H1 (cell line): ENCODE data around the gene MRPS31. TPM values are rescaled to one million over a fixed set of nuclear protein-coding genes. Genes with fewer than 3 reads are reported as not detected.

ENCODE experiments used
- CTCF ChIA-PET: fragments of 300-600 bp; sonication (Branson Sonifier 250); formaldehyde crosslinking; loops from one replicate; lab custom pipeline; 2021; ENCODE audit not compliant: partially characterized antibody; lab: Charles Lee
- POLR2A ChIA-PET: fragments of 300-600 bp; sonication (Branson Sonifier 250); formaldehyde crosslinking; loops from one replicate; lab custom pipeline; 2021; ENCODE audit warnings: inconsistent platforms; ENCODE audit not compliant: partially characterized antibody; lab: Charles Lee
- DNase-seq, 2 experiments: peaks; one replicate each; pipeline versions ENCODE4 v3.0.0 to v3.0.0-alpha.2; 2010 to 2022; ENCODE audit warnings: low spot score in 2 of 2, low read depth in 1 of 2, mixed read lengths in 1 of 2
- FAIRE-seq: peaks from 2 replicates; lab custom pipeline; 2011; peaks lifted over from hg19 to GRCh38; lab: Jason Lieb, UNC
- H2AFZ ChIP-seq: 2 replicates; pipeline ENCODE4 v1.8.1; 2012; ENCODE audit warnings: low read length, inconsistent platforms
- H2AK5ac ChIP-seq: 2 replicates; pipeline ENCODE4 v1.6.1; 2013; ENCODE audit warnings: low read depth, low read length
- H2BK120ac ChIP-seq: replicated peaks from 2 replicates; pipeline ENCODE3; 2013; ENCODE audit warnings: low read depth, low read length, inconsistent platforms
- H2BK12ac ChIP-seq: 2 replicates; pipeline ENCODE4 v1.6.1; 2013; ENCODE audit warnings: low read depth, low read length
- H2BK15ac ChIP-seq: 2 replicates; pipeline ENCODE4 v1.6.1; 2013; ENCODE audit warnings: low read length
- H2BK20ac ChIP-seq: 2 replicates; pipeline ENCODE4 v1.6.1; 2013; ENCODE audit warnings: low read length
- H2BK5ac ChIP-seq: 2 replicates; pipeline ENCODE4 v1.6.1; 2013; ENCODE audit warnings: low read depth, low read length
- H3K14ac ChIP-seq: 2 replicates; pipeline ENCODE4 v1.6.1; 2013; ENCODE audit warnings: inconsistent platforms; ENCODE audit not compliant: insufficient read length
- H3K18ac ChIP-seq: 2 replicates; pipeline ENCODE4 v1.6.1; 2013; ENCODE audit warnings: low read length; ENCODE audit errors: extremely low read depth
- H3K23ac ChIP-seq: 2 replicates; pipeline ENCODE4 v1.6.1; 2013; ENCODE audit warnings: inconsistent platforms; ENCODE audit not compliant: insufficient read length
- H3K23me2 ChIP-seq: 2 replicates; pipeline ENCODE4 v1.6.1; 2013; ENCODE audit warnings: low read depth, low read length
- H3K27ac ChIP-seq: 2 replicates; pipeline ENCODE4 v1.6.1; 2011; ENCODE audit warnings: low read depth, low read length, inconsistent platforms
- H3K27me3 ChIP-seq, 4 experiments: replicated peaks in 1 of 4; 1 replicate in 1 of 4; 2 replicates in 3 of 4; pipeline versions ENCODE4 v1.6.1 to v1.8.1; 2011 to 2013; ENCODE audit warnings: low read length in 3 of 4, mild to moderate bottlenecking in 3 of 4, inconsistent platforms in 2 of 4, mixed read lengths in 2 of 4, moderate library complexity in 1 of 4; ENCODE audit not compliant: control insufficient read depth in 3 of 4, insufficient read depth in 3 of 4; ENCODE audit errors: extremely low read depth in 1 of 4
- H3K36me3 ChIP-seq, 4 experiments: 2 replicates each; pipeline versions ENCODE4 v1.6.1 to v1.8.1; 2011 to 2013; ENCODE audit warnings: mild to moderate bottlenecking in 4 of 4, low read length in 3 of 4, moderate library complexity in 2 of 4, control low read depth in 1 of 4, inconsistent platforms in 1 of 4; ENCODE audit not compliant: insufficient read depth in 4 of 4, control insufficient read depth in 2 of 4
- H3K4ac ChIP-seq: replicated peaks from 2 replicates; pipeline ENCODE3; 2013; ENCODE audit warnings: low read length, low read depth, mixed read lengths, inconsistent platforms; ENCODE audit not compliant: insufficient read length
- H3K4me1 ChIP-seq, 4 experiments: replicated peaks in 1 of 4; 1 replicate in 1 of 4; 2 replicates in 3 of 4; pipeline versions ENCODE4 v1.6.1 to v1.8.1; 2011 to 2013; ENCODE audit warnings: low read length in 3 of 4, inconsistent platforms in 2 of 4, mixed read lengths in 1 of 4; ENCODE audit not compliant: insufficient read depth in 4 of 4, control insufficient read depth in 3 of 4
- H3K4me2 ChIP-seq, 2 experiments: 2 replicates each; pipeline versions ENCODE4 v1.6.1 to v1.8.1; 2011 to 2013; ENCODE audit warnings: low read depth in 2 of 2, low read length in 2 of 2, control low read depth in 1 of 2, inconsistent platforms in 1 of 2, mild to moderate bottlenecking in 1 of 2; ENCODE audit not compliant: insufficient read depth in 1 of 2
- H3K4me3 ChIP-seq, 4 experiments: fragments of 200-600, 300-600 bp in 1 of 4; sonication (generic), shearing (Covaris generic), sonication (Bioruptor Twin) in 1 of 4; 2 replicates each; pipeline versions ENCODE4 v1.5.1 to v1.8.1; 2011 to 2016; ENCODE audit warnings: low read length in 4 of 4, low read depth in 3 of 4, control low read depth in 2 of 4, inconsistent platforms in 2 of 4, mild to moderate bottlenecking in 2 of 4, mixed read lengths in 1 of 4, moderate library complexity in 1 of 4; ENCODE audit not compliant: insufficient read depth in 2 of 4; ENCODE audit errors: extremely low read depth in 1 of 4
- H3K56ac ChIP-seq: replicated peaks from 2 replicates; pipeline ENCODE3; 2013; ENCODE audit warnings: low read depth, mild to moderate bottlenecking, mixed read lengths, low read length, inconsistent platforms; ENCODE audit not compliant: insufficient read length
- H3K79me1 ChIP-seq: 2 replicates; pipeline ENCODE4 v1.6.1; 2013; ENCODE audit warnings: low read depth, low read length, control low read depth
- H3K79me2 ChIP-seq, 2 experiments: 2 replicates each; pipeline versions ENCODE4 v1.6.1 to v1.8.1; 2012 to 2013; ENCODE audit warnings: low read length in 2 of 2, mild to moderate bottlenecking in 2 of 2, inconsistent platforms in 1 of 2; ENCODE audit not compliant: insufficient read depth in 2 of 2, control insufficient read depth in 1 of 2
- H3K9ac ChIP-seq, 4 experiments: replicated peaks in 1 of 4; 1 replicate in 1 of 4; 2 replicates in 3 of 4; pipeline versions ENCODE4 v1.6.1 to v1.8.1; 2011 to 2013; ENCODE audit warnings: low read depth in 3 of 4, low read length in 3 of 4, control low read depth in 2 of 4, mild to moderate bottlenecking in 2 of 4, moderate library complexity in 2 of 4, inconsistent platforms in 1 of 4; ENCODE audit errors: extremely low read depth in 1 of 4
- H3K9me3 ChIP-seq, 2 experiments: 2 replicates each; pipeline versions ENCODE4 v1.6.1 to v1.8.1; 2012 to 2013; ENCODE audit warnings: mild to moderate bottlenecking in 2 of 2, moderate library complexity in 2 of 2, control low read depth in 1 of 2, inconsistent platforms in 1 of 2, low read depth in 1 of 2, low read length in 1 of 2, mixed read lengths in 1 of 2; ENCODE audit not compliant: insufficient read depth in 2 of 2
- H4K20me1 ChIP-seq, 2 experiments: replicated peaks in 1 of 2; 2 replicates each; pipeline versions ENCODE3 to v1.8.1; 2011 to 2013; ENCODE audit warnings: inconsistent platforms in 2 of 2, low read length in 2 of 2, mild to moderate bottlenecking in 1 of 2; ENCODE audit not compliant: insufficient read depth in 2 of 2, control insufficient read depth in 1 of 2
- H4K5ac ChIP-seq: 2 replicates; pipeline ENCODE4 v1.6.1; 2013; ENCODE audit warnings: low read length, low read depth, mixed read lengths, inconsistent platforms; ENCODE audit not compliant: insufficient read length
- H4K8ac ChIP-seq: 2 replicates; pipeline ENCODE4 v1.8.0; 2013; ENCODE audit warnings: mild to moderate bottlenecking, moderate library complexity, low read length, inconsistent platforms; ENCODE audit not compliant: insufficient read depth; ENCODE audit errors: extremely low read depth
- H4K91ac ChIP-seq: replicated peaks from 2 replicates; pipeline ENCODE3; 2013; ENCODE audit warnings: low read length, mixed read lengths, inconsistent platforms; ENCODE audit not compliant: insufficient read length
- BACH1 ChIP-seq: IDR thresholded peaks from 2 replicates; pipeline ENCODE4 v1.6.1; 2012; ENCODE audit warnings: low read length, improper control_type of control experiment
- EZH2 ChIP-seq: fragments of 200-600 bp; sonication (generic); IDR thresholded peaks from 2 replicates; pipeline ENCODE4 v1.7.1; 2012; ENCODE audit warnings: low read depth, mild to moderate bottlenecking, moderate library complexity, low read length, inconsistent platforms; ENCODE audit not compliant: severe bottlenecking
- SP4 ChIP-seq: IDR thresholded peaks from 2 replicates; pipeline ENCODE4 v1.6.1; 2012; ENCODE audit warnings: low read length, inconsistent platforms
- SRF ChIP-seq: IDR thresholded peaks from 2 replicates; pipeline ENCODE4 v1.6.1; 2011; ENCODE audit warnings: mild to moderate bottlenecking, low read depth, low read length, moderate library complexity
- SUZ12 ChIP-seq: fragments of 200-600 bp; sonication (generic); IDR thresholded peaks from 2 replicates; pipeline ENCODE4 v1.6.1; 2012; ENCODE audit warnings: mild to moderate bottlenecking, inconsistent platforms, low read length, moderate library complexity, mixed read lengths
- TBP ChIP-seq: IDR thresholded peaks from 2 replicates; pipeline ENCODE4 v1.6.1; 2011; ENCODE audit warnings: low read depth, low read length, improper control_type of control experiment
- TCF12 ChIP-seq: IDR thresholded peaks from 2 replicates; pipeline ENCODE4 v1.6.1; 2011; ENCODE audit warnings: low read depth, mild to moderate bottlenecking, low read length
- TEAD4 ChIP-seq: IDR thresholded peaks from 2 replicates; pipeline ENCODE4 v1.6.1; 2012; ENCODE audit warnings: low read depth, low read length, inconsistent platforms, mixed read lengths
- WGBS, 2 experiments: shearing (Covaris generic) in 1 of 2; methylation state at CpG; one replicate each; pipeline versions ENCODE4 v1.1.6 to v1.1.7; 2013 to 2015; ENCODE audit warnings: low lambda C conversion rate in 2 of 2, mixed read lengths in 2 of 2, inconsistent platforms in 1 of 2, low coverage in 1 of 2, missing lambda C conversion rate in 1 of 2; ENCODE audit not compliant: insufficient replicate concordance in 2 of 2, insufficient coverage in 1 of 2, insufficient read length in 1 of 2; ENCODE audit errors: extremely low coverage in 1 of 2, missing lambda C conversion rate in 1 of 2; 5-methylcytosine and 5-hydroxymethylcytosine counted together
- polyA plus RNA-seq, 7 experiments: library from polyadenylated mRNA; depleted of rRNA in 3 of 7; stranded (reverse) in 5 of 7; unstranded in 2 of 7; fragments of >200 nt in 5 of 7; fragments of 200-250 nt in 2 of 7; gene quantifications; 1 replicate in 5 of 7; 2 replicates in 1 of 7; 4 replicates in 1 of 7; pipeline versions ENCODE4 v1.2.1 to v1.2.3, GENCODE V29; 2011 to 2013; ENCODE audit warnings: missing spikeins in 2 of 7, mixed read lengths in 2 of 7
- total RNA-seq: library from RNA; stranded (reverse); fragmentation: NEBNext Ultra II Directional; extraction: Animal tissue kit (Norgen Biotek cat#: 25700); gene quantifications from 2 replicates; pipeline ENCODE4 v1.2.1, GENCODE V29; 2021

The MRPS31 gene
- total and polyA plus RNA-seq, 2 of the 8 experiments (the other 6 are each of a cell fraction or from before 2014, with no cell fraction given) = 13.6 to 33.3 TPM

DNA sequence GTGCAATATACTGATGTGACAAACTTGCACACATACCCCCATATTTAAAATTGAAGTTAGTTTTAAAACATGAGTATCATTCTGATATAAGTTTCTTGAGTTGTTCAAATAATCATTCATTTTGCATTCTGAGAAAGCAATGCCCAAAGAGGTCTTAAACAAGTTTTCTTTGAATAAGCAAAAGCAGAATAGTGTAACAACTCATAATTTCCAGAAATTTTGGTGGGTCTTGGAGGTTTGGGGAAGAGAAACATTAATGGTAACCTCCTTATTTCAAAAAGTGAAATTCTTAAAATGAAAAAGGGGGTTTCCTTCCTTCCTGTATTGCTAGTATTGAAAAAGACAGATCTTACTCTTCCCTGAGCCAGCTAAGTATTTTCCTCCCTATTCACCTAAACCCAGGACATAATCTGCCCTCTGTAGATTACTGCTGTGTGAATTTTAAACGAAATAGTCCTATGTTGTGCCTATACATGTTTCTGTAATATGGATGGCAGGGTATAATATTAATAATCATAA is 48.9 kb upstream of the MRPS31 start:
- H3K4me1 ChIP-seq = no peaks in the 10 kb centered on the region
- no peaks in the 10 kb centered on the region for H3K79me1 ChIP-seq
- WGBS, 2 experiments = 71% methylated on average over 1 of the region's 1 CpG; no CpG with 5 or more reads in 1 of the 2 experiments
- H3K4me2 ChIP-seq = no peak overlapping the region
- H3K36me3 ChIP-seq = no peaks in the 10 kb centered on the region
- H3K27ac ChIP-seq = no peak overlapping the region
- no peak overlapping the region for H2BK5ac ChIP-seq
- H3K18ac ChIP-seq = no peak overlapping the region
- H2BK120ac ChIP-seq = no peak overlapping the region
- H3K23ac ChIP-seq = no peak overlapping the region
- DNase-seq (no peak), FAIRE-seq (no peak)
- no peak overlapping the region for H2BK15ac ChIP-seq
- no peaks in the 10 kb centered on the region for H4K20me1 ChIP-seq
- no peak overlapping the region for H2AK5ac ChIP-seq
- no peaks in the 10 kb centered on the region for H3K27me3 ChIP-seq
- no peak overlapping the region for H3K9ac ChIP-seq
- no peak overlapping the region for H2BK20ac ChIP-seq
- no peak overlapping the region for H3K14ac ChIP-seq
- no peak overlapping the region for H3K4me3 ChIP-seq
- no peak overlapping the region for H3K4ac ChIP-seq
- no peaks in the 10 kb centered on the region for H3K9me3 ChIP-seq
- POLR2A ChIA-PET = no interaction called here
- H2BK12ac ChIP-seq = no peak overlapping the region
- no peaks in the 10 kb centered on the region for H3K23me2 ChIP-seq
- CTCF ChIA-PET = interaction anchor here (1.1 kb wide), 1 partner anchor 20 kb away, joined by 3 read pairs; no protein-coding TSS in a partner anchor
- H4K5ac ChIP-seq = no peak overlapping the region
- TF ChIP-seq BACH1 = no peak
- TF ChIP-seq TCF12 = no peak
- TF ChIP-seq SRF = no peak
- TF ChIP-seq SUZ12 = no peak
- TF ChIP-seq EZH2 = no peak
- TF ChIP-seq TBP = no peak
- no peak for TF ChIP-seq SP4
- TF ChIP-seq TEAD4 = no peak
- H3K56ac ChIP-seq = no peak overlapping the region
- no peak overlapping the region for H2AFZ ChIP-seq
- no peak overlapping the region for H4K8ac ChIP-seq
- no peak overlapping the region for H4K91ac ChIP-seq
- no peaks in the 10 kb centered on the region for H3K79me2 ChIP-seq
